DND-41 (cell line): ENCODE results near the gene COL15A1.

Experiments
- ATAC-seq: fragments of 200-7000 bp; cut with Tn5 transposase; 3 replicates; pipeline ENCODE4 v1.9.1; 2021; ENCODE audit warnings: low read depth; ENCODE audit not compliant: insufficient read depth
- DNase-seq: peaks from one replicate; pipeline ENCODE4 v3.0.0-alpha.2; 2020
- H2AFZ ChIP-seq: 2 replicates; pipeline ENCODE4 v1.6.0; 2012; ENCODE audit warnings: low read depth, low read length
- H3K27ac ChIP-seq: 2 replicates; pipeline ENCODE4 v1.5.1; 2012; ENCODE audit warnings: low read length, inconsistent platforms
- H3K27me3 ChIP-seq: fragments of 200-600 bp; sonication (generic); 2 replicates; pipeline ENCODE4 v1.6.0; 2012; ENCODE audit warnings: low read length, mild to moderate bottlenecking, inconsistent platforms; ENCODE audit not compliant: insufficient read depth, poor library complexity
- H3K36me3 ChIP-seq: 2 replicates; pipeline ENCODE4 v1.5.1; 2012; ENCODE audit warnings: low read length, inconsistent platforms; ENCODE audit not compliant: insufficient read depth
- H3K4me1 ChIP-seq: 2 replicates; pipeline ENCODE4 v1.5.1; 2012; ENCODE audit warnings: mild to moderate bottlenecking, low read length; ENCODE audit not compliant: insufficient read depth
- H3K4me2 ChIP-seq: 2 replicates; pipeline ENCODE4 v1.6.0; 2012; ENCODE audit warnings: mild to moderate bottlenecking, moderate library complexity, low read length, inconsistent platforms; ENCODE audit not compliant: insufficient read depth
- H3K4me3 ChIP-seq, 2 experiments: fragments of 200-600 bp in 1 of 2; shearing (Covaris generic) in 1 of 2; 2 replicates each; pipeline ENCODE4 v1.5.1; 2012 to 2016; ENCODE audit warnings: inconsistent platforms in 2 of 2, low read length in 2 of 2, mild to moderate bottlenecking in 2 of 2, low read depth in 1 of 2, moderate library complexity in 1 of 2
- H3K79me2 ChIP-seq: 2 replicates; pipeline ENCODE4 v1.6.0; 2012; ENCODE audit warnings: low read length, inconsistent platforms; ENCODE audit not compliant: insufficient read depth
- H3K9ac ChIP-seq: 2 replicates; pipeline ENCODE4 v1.6.0; 2012; ENCODE audit warnings: low read depth, mild to moderate bottlenecking, inconsistent platforms, low read length, moderate library complexity
- H3K9me3 ChIP-seq: 2 replicates; pipeline ENCODE4 v1.5.1; 2012; ENCODE audit warnings: low read length, moderate library complexity, mild to moderate bottlenecking, inconsistent platforms; ENCODE audit not compliant: insufficient read depth, severe bottlenecking
- H4K20me1 ChIP-seq: 2 replicates; pipeline ENCODE4 v1.6.0; 2012; ENCODE audit warnings: low read length; ENCODE audit not compliant: insufficient read depth
- EZH2 ChIP-seq: IDR thresholded peaks from 3 replicates; pipeline ENCODE4 v1.6.1; 2012; ENCODE audit warnings: borderline replicate concordance, low read depth, mild to moderate bottlenecking, moderate library complexity, low read length, inconsistent platforms; ENCODE audit not compliant: severe bottlenecking
- TF ChIP-seq, protein P1 (sequence below): IDR thresholded peaks from 2 replicates; pipeline ENCODE4 v1.5.1; 2012; ENCODE audit warnings: borderline replicate concordance, low read length, moderate library complexity, mild to moderate bottlenecking; ENCODE audit not compliant: poor library complexity, severe bottlenecking; ENCODE audit errors: extremely low read depth

Gene COL15A1

GRCh38 chr9:98921732-98922131, 22.0 kb upstream of the COL15A1 start:
- no peak overlapping the region for H3K9ac ChIP-seq
- no peaks in the 10 kb centered on the region for H3K4me1 ChIP-seq
- no peak overlapping the region for H3K4me2 ChIP-seq
- H3K27me3 ChIP-seq: peaks cover 3% of the 10 kb centered on the region
- ATAC-seq (no peak), DNase-seq (no peak)
- H3K36me3 ChIP-seq: no peaks in the 10 kb centered on the region
- H3K27ac ChIP-seq: no peak overlapping the region
- H3K9me3 ChIP-seq: no peaks in the 10 kb centered on the region
- no peak overlapping the region for H3K4me3 ChIP-seq
- no peaks in the 10 kb centered on the region for H3K79me2 ChIP-seq
- no peak for TF ChIP-seq EZH2
- TF ChIP-seq, protein P1, sequence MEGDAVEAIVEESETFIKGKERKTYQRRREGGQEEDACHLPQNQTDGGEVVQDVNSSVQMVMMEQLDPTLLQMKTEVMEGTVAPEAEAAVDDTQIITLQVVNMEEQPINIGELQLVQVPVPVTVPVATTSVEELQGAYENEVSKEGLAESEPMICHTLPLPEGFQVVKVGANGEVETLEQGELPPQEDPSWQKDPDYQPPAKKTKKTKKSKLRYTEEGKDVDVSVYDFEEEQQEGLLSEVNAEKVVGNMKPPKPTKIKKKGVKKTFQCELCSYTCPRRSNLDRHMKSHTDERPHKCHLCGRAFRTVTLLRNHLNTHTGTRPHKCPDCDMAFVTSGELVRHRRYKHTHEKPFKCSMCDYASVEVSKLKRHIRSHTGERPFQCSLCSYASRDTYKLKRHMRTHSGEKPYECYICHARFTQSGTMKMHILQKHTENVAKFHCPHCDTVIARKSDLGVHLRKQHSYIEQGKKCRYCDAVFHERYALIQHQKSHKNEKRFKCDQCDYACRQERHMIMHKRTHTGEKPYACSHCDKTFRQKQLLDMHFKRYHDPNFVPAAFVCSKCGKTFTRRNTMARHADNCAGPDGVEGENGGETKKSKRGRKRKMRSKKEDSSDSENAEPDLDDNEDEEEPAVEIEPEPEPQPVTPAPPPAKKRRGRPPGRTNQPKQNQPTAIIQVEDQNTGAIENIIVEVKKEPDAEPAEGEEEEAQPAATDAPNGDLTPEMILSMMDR: no peak
- no peak overlapping the region for H2AFZ ChIP-seq
- no peaks in the 10 kb centered on the region for H4K20me1 ChIP-seq

- no peak overlapping the region for H2AFZ ChIP-seq
- no peak for TF ChIP-seq EZH2
- TF ChIP-seq, protein P1: no peak
- H3K9ac ChIP-seq: no peak overlapping the region
- H3K79me2 ChIP-seq: no peaks in the 10 kb centered on the region
- DNase-seq (no peak), ATAC-seq (no peak)
- no peak overlapping the region for H3K27ac ChIP-seq
- H4K20me1 ChIP-seq: no peaks in the 10 kb centered on the region
- no peaks in the 10 kb centered on the region for H3K36me3 ChIP-seq
- H3K4me2 ChIP-seq: no peak overlapping the region
- peaks cover 8% of the 10 kb centered on the region for H3K27me3 ChIP-seq
- no peak overlapping the region for H3K4me3 ChIP-seq
- H3K4me1 ChIP-seq: no peaks in the 10 kb centered on the region
- no peaks in the 10 kb centered on the region for H3K9me3 ChIP-seq
Measured at GRCh38 chr9:98922721-98923435, 20.8 kb upstream of the COL15A1 start.

GRCh38 chr9:98923451-98924123, 20.1 kb upstream of the COL15A1 start:
- Histone ChIP-seq H4K20me1 (no peaks in the 10 kb centered on the region), H2AFZ (no peak overlapping the region), H3K4me1 (no peaks in the 10 kb centered on the region), H3K36me3 (no peaks in the 10 kb centered on the region), H3K4me2 (no peak overlapping the region), H3K27me3 (peaks cover 10% of the 10 kb centered on the region), H3K27ac (no peak overlapping the region), H3K9ac (no peak overlapping the region), H3K9me3 (no peaks in the 10 kb centered on the region), H3K4me3 (no peak overlapping the region), H3K79me2 (no peaks in the 10 kb centered on the region)
- ATAC-seq: no peak
- DNase-seq: no peak
- TF ChIP-seq EZH2: no peak
- TF ChIP-seq, protein P1: no peak
